Stimulated activated CD4-positive, alpha-beta T cell treated with anti-CD3 and anti-CD28 coated beads, Interleukin-2, amount 100 ng/mL, for 4 hours (primary cell): Measurements from ENCODE around the gene ESRRA.
A peak's percentile ranks its signal among the peaks of the same experiment; 100 is the strongest.

Experiments
- DNase-seq: peaks from one replicate; pipeline ENCODE4 v3.0.0-alpha.2; 2020; ENCODE audit warnings: low read depth

ESRRA gene

GRCh38 chr11:64275031-64275800 is 30.1 kb upstream of the ESRRA start:
- DNase-seq = no peak

- no peak for DNase-seq
Observed at GRCh38 chr11:64275841-64276240, 29.5 kb upstream of the ESRRA start.

DNA sequence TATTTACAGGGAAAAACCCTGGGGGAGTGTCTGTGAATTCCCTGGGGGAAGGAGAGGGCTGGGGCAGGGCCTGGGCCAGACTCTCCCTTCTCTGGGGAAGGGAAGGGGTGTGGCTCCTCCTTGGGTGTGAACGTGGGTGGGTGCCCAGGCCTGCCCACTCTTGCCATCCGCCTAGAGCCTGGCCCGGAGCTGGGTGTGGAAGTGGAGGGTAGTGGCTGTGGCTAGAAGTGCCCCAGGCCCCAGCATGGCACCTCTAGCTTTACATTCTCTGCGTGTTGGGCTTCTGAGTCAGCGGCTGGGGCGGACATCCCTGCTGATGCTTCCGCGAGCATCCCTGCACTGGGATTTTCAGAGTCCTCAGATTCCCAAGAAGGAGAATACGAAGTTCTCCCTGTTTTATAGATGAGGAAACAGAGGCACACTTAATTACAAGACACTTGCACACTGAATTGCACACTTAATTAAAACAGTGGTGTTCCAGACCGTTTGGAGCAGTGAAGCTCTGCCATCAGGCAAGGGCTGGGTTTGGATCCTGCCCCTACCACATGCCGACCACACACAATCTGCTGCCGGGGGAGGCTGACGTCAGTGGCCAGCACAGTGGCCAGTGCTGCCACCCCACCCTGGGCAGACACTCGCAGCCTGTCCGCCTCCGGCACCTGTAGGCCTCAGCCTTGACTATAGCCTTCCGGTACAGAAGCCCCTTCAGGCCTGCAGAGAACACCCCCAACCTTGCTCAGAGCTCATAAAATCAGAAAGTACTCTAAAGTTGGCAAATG is 28.5 kb upstream of the ESRRA start:
- DNase-seq = no peak

- no peak for DNase-seq
Observed at GRCh38 chr11:64278576-64279190, 26.6 kb upstream of the ESRRA start.

GRCh38 chr11:64281957-64282770 is 23.2 kb upstream of the ESRRA start:
- DNase-seq = no peak

DNA sequence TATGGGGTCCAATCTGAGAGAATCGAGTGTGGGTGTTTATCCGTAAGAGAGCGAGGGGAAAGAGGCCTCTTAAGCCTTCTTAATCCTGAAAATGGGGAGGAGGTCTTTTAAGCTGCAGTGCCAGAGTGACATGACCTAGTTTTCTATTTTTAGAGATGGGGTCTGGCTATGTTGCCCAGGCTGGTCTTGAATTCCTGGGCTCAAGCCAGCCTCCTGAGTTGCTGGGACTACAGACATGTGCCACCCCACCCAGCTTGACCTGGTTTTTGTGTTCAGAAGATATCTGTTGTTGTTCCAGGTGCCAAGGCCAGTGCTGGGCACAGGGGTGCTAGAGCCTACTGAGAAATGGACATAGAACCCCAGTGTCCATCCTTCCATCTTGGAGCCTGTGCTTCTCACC is 22.2 kb upstream of the ESRRA start:
- DNase-seq = no peak

DNA sequence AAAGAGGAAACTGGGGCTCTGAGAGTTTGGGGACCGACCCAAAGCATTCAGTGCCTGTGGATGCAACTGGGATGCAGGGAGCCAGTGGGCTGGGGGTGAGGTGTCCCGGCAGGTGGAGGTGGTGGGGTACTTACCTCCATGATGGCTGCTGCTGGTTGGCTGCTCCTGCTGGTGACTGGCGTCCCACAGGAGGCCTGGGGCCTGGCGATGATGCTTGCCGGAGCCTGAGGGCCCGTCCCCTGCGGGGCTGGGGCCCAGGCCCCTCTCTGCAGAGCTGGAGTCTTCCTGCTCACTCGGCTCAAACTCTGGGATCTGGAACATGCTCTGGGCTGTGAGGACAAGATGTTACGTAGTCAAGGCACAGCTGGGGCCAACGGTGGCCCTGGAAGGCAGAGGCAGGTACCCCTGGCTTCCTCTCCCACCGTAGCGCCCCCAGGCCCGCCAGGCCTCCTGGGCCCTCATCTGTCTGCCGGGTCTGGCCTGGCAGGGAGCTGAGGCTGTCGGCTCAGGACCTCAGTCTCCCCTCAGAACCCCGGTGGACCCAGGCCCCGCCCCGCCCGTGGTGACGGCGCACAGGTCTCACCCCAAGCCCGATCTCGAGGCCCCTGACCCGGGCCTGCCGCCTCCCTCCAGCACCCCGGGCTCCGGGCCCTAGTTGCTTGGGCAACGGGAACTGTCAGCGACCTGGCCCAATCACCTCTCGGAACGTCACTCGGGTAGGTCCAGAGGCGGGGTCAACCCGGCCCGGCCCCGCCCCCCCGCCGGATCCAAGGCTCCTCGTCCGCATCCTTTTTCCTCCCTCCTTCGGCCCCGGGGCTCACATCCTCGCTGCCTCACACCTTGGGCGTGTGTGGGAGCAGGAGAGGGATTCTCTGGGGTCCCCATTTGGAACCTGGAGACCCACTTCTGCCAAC is 21.0 kb upstream of the ESRRA start, which contains the start of gene BAD:
Gene BAD, minus strand, starts transcription at position 618 of the 914 bp plus-strand sequence. Its CDS starts 297 bp downstream, at position 321.
- peak; percentile 88 for DNase-seq

GRCh38 chr11:64284962-64285884 is 20.1 kb upstream of the ESRRA start, which contains the start of gene GPR137:
GPR137 (plus strand) TSS chr11:64285848; CDS start chr11:64286525, 677 bp downstream.
- peak; percentile 87 for DNase-seq

DNA sequence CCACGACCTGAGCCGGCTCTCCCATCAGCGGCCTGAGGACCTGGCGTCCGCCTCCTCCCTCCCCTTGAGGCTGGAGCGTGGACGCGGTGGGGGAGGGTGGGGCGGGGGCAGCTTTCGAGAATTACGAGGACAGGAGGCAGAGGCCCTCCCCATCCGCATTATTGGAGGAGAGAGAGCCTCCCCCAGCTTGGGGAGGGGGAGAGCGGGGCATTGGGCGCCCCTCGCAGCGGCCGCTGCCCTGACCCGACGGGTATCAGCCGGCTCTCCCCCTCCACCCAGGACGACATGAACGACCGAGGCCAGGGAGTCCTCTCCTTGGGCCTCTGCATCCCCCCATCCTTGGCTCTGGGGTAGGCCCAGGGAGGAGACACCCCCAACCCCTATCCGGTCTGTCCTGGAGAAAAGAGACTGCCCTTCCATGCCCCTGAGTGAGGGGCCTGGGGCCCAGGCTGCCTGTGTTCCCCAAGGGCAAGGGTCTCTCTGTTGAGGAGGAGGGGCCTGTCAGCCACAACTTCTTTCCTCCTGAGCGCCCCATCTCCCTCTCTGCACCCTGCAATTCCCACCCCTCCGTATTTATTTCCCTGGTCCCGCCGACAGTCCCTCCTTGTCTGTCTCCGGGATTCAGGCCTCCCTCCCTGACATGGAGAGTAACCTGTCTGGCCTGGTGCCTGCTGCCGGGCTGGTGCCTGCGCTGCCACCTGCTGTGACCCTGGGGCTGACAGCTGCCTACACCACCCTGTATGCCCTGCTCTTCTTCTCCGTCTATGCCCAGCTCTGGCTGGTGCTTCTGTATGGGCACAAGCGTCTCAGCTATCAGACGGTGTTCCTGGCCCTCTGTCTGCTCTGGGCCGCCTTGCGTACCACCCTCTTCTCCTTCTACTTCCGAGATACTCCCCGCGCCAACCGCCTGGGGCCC is 19.2 kb upstream of the ESRRA start:
- no peak for DNase-seq

- no peak for DNase-seq
Observed at GRCh38 chr11:64286801-64287159, 18.5 kb upstream of the ESRRA start.

DNA sequence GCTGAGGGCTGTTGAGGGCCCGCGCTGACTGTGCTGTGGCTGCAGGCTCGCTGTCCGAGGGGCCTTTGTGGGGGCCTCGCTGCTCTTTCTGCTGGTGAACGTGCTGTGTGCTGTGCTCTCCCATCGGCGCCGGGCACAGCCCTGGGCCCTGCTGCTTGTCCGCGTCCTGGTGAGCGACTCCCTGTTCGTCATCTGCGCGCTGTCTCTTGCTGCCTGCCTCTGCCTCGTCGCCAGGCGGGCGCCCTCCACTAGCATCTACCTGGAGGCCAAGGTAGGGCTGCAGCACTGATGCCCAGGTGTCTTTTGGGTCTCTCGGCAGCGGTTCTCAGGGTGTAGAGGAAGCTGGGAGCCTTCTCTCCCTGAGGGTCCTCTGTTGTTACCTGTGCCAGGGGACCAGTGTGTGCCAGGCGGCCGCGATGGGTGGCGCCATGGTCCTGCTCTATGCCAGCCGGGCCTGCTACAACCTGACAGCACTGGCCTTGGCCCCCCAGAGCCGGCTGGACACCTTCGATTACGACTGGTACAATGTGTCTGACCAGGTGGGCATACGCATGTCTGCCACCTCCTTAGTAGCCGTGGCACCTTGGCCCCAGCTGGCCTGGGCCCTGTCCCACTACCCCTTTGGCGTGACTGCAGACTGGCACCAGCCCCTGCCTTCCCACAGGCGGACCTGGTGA is 17.5 kb upstream of the ESRRA start:
- DNase-seq = no peak

DNA sequence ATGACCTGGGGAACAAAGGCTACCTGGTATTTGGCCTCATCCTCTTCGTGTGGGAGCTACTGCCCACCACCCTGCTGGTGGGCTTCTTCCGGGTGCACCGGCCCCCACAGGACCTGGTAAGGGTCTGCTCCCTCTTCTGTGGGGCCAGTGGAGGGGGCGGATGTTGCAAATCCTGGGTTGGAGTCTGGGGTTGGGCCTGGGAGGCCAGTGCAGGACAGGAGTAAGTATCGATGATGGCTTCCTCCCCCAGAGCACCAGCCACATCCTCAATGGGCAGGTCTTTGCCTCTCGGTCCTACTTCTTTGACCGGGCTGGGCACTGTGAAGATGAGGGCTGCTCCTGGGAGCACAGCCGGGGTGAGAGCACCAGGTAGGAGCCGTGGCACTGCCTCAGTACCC is 17.0 kb upstream of the ESRRA start:
- DNase-seq = no peak

DNA sequence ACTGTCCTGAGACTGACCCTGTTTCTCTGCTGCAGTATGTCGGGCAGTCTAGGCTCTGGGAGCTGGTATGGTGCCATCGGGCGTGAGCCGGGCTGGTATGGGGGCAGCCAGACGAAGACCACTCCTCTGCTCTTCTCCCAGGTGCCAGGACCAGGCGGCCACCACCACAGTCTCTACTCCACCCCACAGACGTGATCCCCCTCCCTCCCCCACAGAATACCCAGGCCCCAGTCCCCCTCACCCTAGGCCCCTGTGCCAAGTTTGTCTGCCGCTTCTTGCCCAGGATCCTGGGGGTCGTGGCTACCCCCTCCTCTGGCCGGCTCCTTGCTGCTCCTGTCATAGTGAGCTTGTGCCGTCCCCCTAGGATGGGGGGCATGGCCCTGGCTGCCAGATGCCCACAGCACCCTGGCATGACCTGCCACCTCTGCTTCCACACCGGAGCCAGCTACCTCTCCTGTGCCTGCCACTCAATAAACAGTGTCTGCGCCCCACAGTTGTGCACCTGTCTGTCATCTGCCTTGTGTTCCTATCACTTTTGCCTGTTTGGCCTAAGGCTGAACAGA is 16.2 kb upstream of the ESRRA start:
- no peak for DNase-seq

- no peak for DNase-seq
Observed at GRCh38 chr11:64290352-64291261, 14.7 kb upstream of the ESRRA start.

GRCh38 chr11:64291262-64291751 is 14.0 kb upstream of the ESRRA start, which contains the start of gene KCNK4:
KCNK4 (plus strand) TSS chr11:64291302; CDS start chr11:64293019, 1,717 bp downstream.
- DNase-seq = no peak

GRCh38 chr11:64291752-64292459 is 13.4 kb upstream of the ESRRA start:
- DNase-seq = no peak
